SK-N-SH (cell line): ENCODE measurements around the gene PSMC3IP. TPM values are rescaled to one million over a fixed set of nuclear protein-coding genes. Genes with fewer than 3 reads are reported as not detected.

Source experiments
- CTCF ChIA-PET: fragments of 300-600, 350-600 bp; formaldehyde crosslinking; extraction: SDS; loops from one replicate; lab custom pipeline; 2021; lab: Yijun Ruan, JAX
- POLR2A ChIA-PET: fragments of 350-600 bp; sonication (Branson Sonifier 250); formaldehyde crosslinking; extraction: SDS; loops from one replicate; lab custom pipeline; 2020; ENCODE audit warnings: antibody characterized with exemption, inconsistent platforms; lab: Yijun Ruan, JAX
- DNase-seq: peaks from one replicate; pipeline ENCODE4 v3.0.0; 2012
- H2AFZ ChIP-seq: fragments of 200-600 bp; sonication (generic); 2 replicates; pipeline ENCODE4 v1.8.1; 2016; ENCODE audit warnings: antibody characterized with exemption, mild to moderate bottlenecking, low read depth
- H3F3A ChIP-seq: fragments of 200-600 bp; sonication (generic); replicated peaks from 2 replicates; pipeline ENCODE3; 2016; ENCODE audit warnings: antibody characterized with exemption, mild to moderate bottlenecking; ENCODE audit not compliant: insufficient read depth
- H3K27ac ChIP-seq, 2 experiments: fragments of 200-500 bp in 1 of 2; fragments of 200-600 bp in 1 of 2; sonication (Bioruptor generic) in 1 of 2; sonication (generic), shearing (Covaris generic) in 1 of 2; 2 replicates each; pipeline versions ENCODE4 v1.5.1 to v1.6.1; 2014 to 2016; ENCODE audit warnings: low read depth in 2 of 2, inconsistent platforms in 1 of 2, low read length in 1 of 2, mild to moderate bottlenecking in 1 of 2, mixed read lengths in 1 of 2
- H3K27me3 ChIP-seq: fragments of 200-600 bp; sonication (generic), shearing (Covaris generic); 2 replicates; pipeline ENCODE4 v1.6.1; 2016; ENCODE audit warnings: mixed run types; ENCODE audit not compliant: insufficient read depth
- H3K36me3 ChIP-seq, 2 experiments: fragments of 200-500 bp in 1 of 2; fragments of 200-600 bp in 1 of 2; sonication (Bioruptor generic) in 1 of 2; sonication (generic) in 1 of 2; replicated peaks in 1 of 2; 2 replicates each; pipeline versions ENCODE3 to v1.5.1; 2014 to 2016; ENCODE audit warnings: low read length in 1 of 2, mild to moderate bottlenecking in 1 of 2; ENCODE audit not compliant: insufficient read depth in 2 of 2, control insufficient read depth in 1 of 2
- H3K4me1 ChIP-seq, 2 experiments: fragments of 200-500 bp in 1 of 2; fragments of 200-600 bp in 1 of 2; sonication (Bioruptor generic) in 1 of 2; sonication (generic), shearing (Covaris generic) in 1 of 2; 2 replicates each; pipeline versions ENCODE4 v1.5.1 to v1.6.1; 2014 to 2016; ENCODE audit warnings: low read depth in 1 of 2, low read length in 1 of 2, mixed run types in 1 of 2; ENCODE audit not compliant: insufficient read depth in 2 of 2, control insufficient read depth in 1 of 2
- H3K4me2 ChIP-seq: fragments of 200-600 bp; sonication (generic), shearing (Covaris generic); 2 replicates; pipeline ENCODE4 v1.6.1; 2017; ENCODE audit warnings: mixed run types
- H3K4me3 ChIP-seq, 2 experiments: fragments of 200-500 bp in 1 of 2; fragments of 200-600 bp in 1 of 2; sonication (Bioruptor generic) in 1 of 2; sonication (generic), shearing (Covaris generic) in 1 of 2; 2 replicates each; pipeline versions ENCODE4 v1.5.1 to v1.8.1; 2014 to 2016; ENCODE audit warnings: low read depth in 2 of 2, inconsistent platforms in 1 of 2, low read length in 1 of 2, mild to moderate bottlenecking in 1 of 2, mixed read lengths in 1 of 2, moderate library complexity in 1 of 2
- H3K79me2 ChIP-seq: fragments of 200-600 bp; sonication (generic); 2 replicates; pipeline ENCODE4 v1.8.1; 2017; ENCODE audit warnings: mild to moderate bottlenecking; ENCODE audit not compliant: insufficient read depth
- H3K9ac ChIP-seq: fragments of 200-600 bp; sonication (generic); 2 replicates; pipeline ENCODE4 v1.6.1; 2017; ENCODE audit warnings: mixed run types
- H3K9me2 ChIP-seq: fragments of 200-600 bp; sonication (generic); 2 replicates; pipeline ENCODE4 v1.6.1; 2017; ENCODE audit warnings: mixed run types
- H3K9me3 ChIP-seq: fragments of 200-600 bp; sonication (generic); 2 replicates; pipeline ENCODE4 v1.6.1; 2017; ENCODE audit warnings: mixed run types, mild to moderate bottlenecking, moderate library complexity
- H4K20me1 ChIP-seq: fragments of 200-600 bp; sonication (generic); 2 replicates; pipeline ENCODE4 v1.6.1; 2017; ENCODE audit warnings: mild to moderate bottlenecking, mixed run types; ENCODE audit not compliant: insufficient read depth
- ELF1 ChIP-seq: IDR thresholded peaks from 2 replicates; pipeline ENCODE4 v1.4.0; 2012
- EP300 ChIP-seq, 2 experiments: IDR thresholded peaks; 2 replicates each; pipeline versions ENCODE4 v1.4.0 to v1.6.1; 2012; ENCODE audit warnings: borderline replicate concordance in 1 of 2, low read depth in 1 of 2, low read length in 1 of 2
- FOXM1 ChIP-seq: IDR thresholded peaks from 2 replicates; pipeline ENCODE4 v1.4.0; 2012; ENCODE audit warnings: low read depth, mild to moderate bottlenecking
- IRF3 ChIP-seq: fragments of 150-350 bp; IDR thresholded peaks from 2 replicates; pipeline ENCODE4 v1.6.1; 2016; ENCODE audit warnings: mild to moderate bottlenecking, low read depth, low read length
- MEF2A ChIP-seq: IDR thresholded peaks from 2 replicates; pipeline ENCODE4 v1.4.0; 2012; ENCODE audit warnings: low read depth, borderline replicate concordance
- NFIC ChIP-seq: IDR thresholded peaks from 2 replicates; pipeline ENCODE4 v1.4.0; 2012; ENCODE audit warnings: borderline replicate concordance
- PBX3 ChIP-seq: IDR thresholded peaks from 2 replicates; pipeline ENCODE4; 2012
- POLR2AphosphoS5 ChIP-seq: IDR thresholded peaks from 2 replicates; pipeline ENCODE4 v1.6.1; 2012; ENCODE audit warnings: low read depth, low read length
- RXRA ChIP-seq: IDR thresholded peaks from 2 replicates; pipeline ENCODE4 v1.4.0; 2012; ENCODE audit warnings: low read depth, mild to moderate bottlenecking, borderline replicate concordance
- TCF12 ChIP-seq: IDR thresholded peaks from 2 replicates; pipeline ENCODE4 v1.4.0; 2012
- TEAD4 ChIP-seq: IDR thresholded peaks from 2 replicates; pipeline ENCODE4 v1.4.0; 2012; ENCODE audit warnings: mild to moderate bottlenecking, borderline replicate concordance; ENCODE audit not compliant: insufficient read depth
- WGBS: methylation state at CpG from one replicate; pipeline ENCODE4 v1.1.6; 2017; ENCODE audit warnings: low lambda C conversion rate; 5-methylcytosine and 5-hydroxymethylcytosine counted together
- polyA plus RNA-seq, 3 experiments: library from polyadenylated mRNA; depleted of rRNA; stranded (reverse); fragments of >200 nt; gene quantifications; 2 replicates each; pipeline ENCODE4 v1.2.3, GENCODE V29; 2012
- TF ChIP-seq, protein P1 (sequence below): fragments of 200-600 bp; sonication (generic); IDR thresholded peaks from 2 replicates; pipeline ENCODE4 v1.6.1; 2017; ENCODE audit warnings: antibody characterized with exemption, mild to moderate bottlenecking, moderate library complexity
- TF ChIP-seq, protein P2 (sequence below): IDR thresholded peaks from 2 replicates; pipeline ENCODE4 v1.4.0; 2012; ENCODE audit warnings: low read depth, borderline replicate concordance

Gene PSMC3IP
- polyA plus RNA-seq, 1 of the 3 experiments (the other 2 are of a cell fraction): 17.3 TPM

GRCh38 chr17:42584880-42585279 is 7.4 kb upstream of the PSMC3IP start:
- 88% methylated on average over 9 of the region's 9 CpGs for WGBS
- TF ChIP-seq ELF1 (no peak), PBX3 (no peak), POLR2AphosphoS5 (no peak), RXRA (no peak), IRF3 (no peak), FOXM1 (no peak), MEF2A (no peak), TEAD4 (no peak), EP300 (IDR thresholded peaks at IDR 0.05; ENCODE audit: borderline replicate concordance in 1 of 2, low read depth in 1 of 2, low read length in 1 of 2) (no peak), TCF12 (no peak), NFIC (no peak)
- TF ChIP-seq, protein P1, sequence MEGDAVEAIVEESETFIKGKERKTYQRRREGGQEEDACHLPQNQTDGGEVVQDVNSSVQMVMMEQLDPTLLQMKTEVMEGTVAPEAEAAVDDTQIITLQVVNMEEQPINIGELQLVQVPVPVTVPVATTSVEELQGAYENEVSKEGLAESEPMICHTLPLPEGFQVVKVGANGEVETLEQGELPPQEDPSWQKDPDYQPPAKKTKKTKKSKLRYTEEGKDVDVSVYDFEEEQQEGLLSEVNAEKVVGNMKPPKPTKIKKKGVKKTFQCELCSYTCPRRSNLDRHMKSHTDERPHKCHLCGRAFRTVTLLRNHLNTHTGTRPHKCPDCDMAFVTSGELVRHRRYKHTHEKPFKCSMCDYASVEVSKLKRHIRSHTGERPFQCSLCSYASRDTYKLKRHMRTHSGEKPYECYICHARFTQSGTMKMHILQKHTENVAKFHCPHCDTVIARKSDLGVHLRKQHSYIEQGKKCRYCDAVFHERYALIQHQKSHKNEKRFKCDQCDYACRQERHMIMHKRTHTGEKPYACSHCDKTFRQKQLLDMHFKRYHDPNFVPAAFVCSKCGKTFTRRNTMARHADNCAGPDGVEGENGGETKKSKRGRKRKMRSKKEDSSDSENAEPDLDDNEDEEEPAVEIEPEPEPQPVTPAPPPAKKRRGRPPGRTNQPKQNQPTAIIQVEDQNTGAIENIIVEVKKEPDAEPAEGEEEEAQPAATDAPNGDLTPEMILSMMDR: no peak
- TF ChIP-seq, protein P2, sequence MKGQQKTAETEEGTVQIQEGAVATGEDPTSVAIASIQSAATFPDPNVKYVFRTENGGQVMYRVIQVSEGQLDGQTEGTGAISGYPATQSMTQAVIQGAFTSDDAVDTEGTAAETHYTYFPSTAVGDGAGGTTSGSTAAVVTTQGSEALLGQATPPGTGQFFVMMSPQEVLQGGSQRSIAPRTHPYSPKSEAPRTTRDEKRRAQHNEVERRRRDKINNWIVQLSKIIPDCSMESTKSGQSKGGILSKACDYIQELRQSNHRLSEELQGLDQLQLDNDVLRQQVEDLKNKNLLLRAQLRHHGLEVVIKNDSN: no peak
- Histone ChIP-seq H4K20me1 (no peaks in the 10 kb centered on the region), H3K36me3 (peaks cover 37 to 60% of the 10 kb centered on the region in 2 experiments), H3K27me3 (no peaks in the 10 kb centered on the region), H3K27ac (no peak overlapping the region), H3K4me3 (no peak overlapping the region), H2AFZ (no peak overlapping the region), H3K4me2 (no peak overlapping the region), H3K79me2 (peaks cover 10% of the 10 kb centered on the region; the same call in 1 of the 2 replicates), H3K9me2 (no peaks in the 10 kb centered on the region), H3K9me3 (no peaks in the 10 kb centered on the region), H3F3A (peaks cover 5% of the 10 kb centered on the region), H3K4me1 (no peaks in the 10 kb centered on the region), H3K9ac (no peak overlapping the region)
- CTCF ChIA-PET: interaction anchor here (1.1 to 1.9 kb wide), 3 partner anchors 17 to 179 kb away, joined by 3 to 5 read pairs (median 4); no protein-coding TSS in a partner anchor
- POLR2A ChIA-PET: no interaction called here
- no peak for DNase-seq
